Measurements from ENCODE around the gene ASB3. TPM values are rescaled to one million over a fixed set of nuclear protein-coding genes. Genes with fewer than 3 reads are reported as not detected.

ASB3 gene
- total RNA-seq, 4 donors from 2014 or later: 10.0 to 15.0 (median 13.2) TPM

- DNase-seq (ENCODE audit: extremely low spot score): no peak
- peaks cover 0 to 5% (median 1%) of the 10 kb centered on the region in 4 donors for H3K4me1 ChIP-seq
- H3K4me3 ChIP-seq: no peak overlapping the region
- no peak overlapping the region for H3K27ac ChIP-seq (replicated peaks in 1 of 4)
- H3K27me3 ChIP-seq: no peaks in the 10 kb centered on the region
- intact Hi-C loops (cut with DNase I): no loop called here
- no peaks in the 10 kb centered on the region for H3K9me3 ChIP-seq
- H3K36me3 ChIP-seq: peaks cover 0 to 37% (median 9%) of the 10 kb centered on the region in 4 donors
- no peak for TF ChIP-seq EP300 (IDR thresholded peaks at IDR 0.05)
- TF ChIP-seq, protein P1, sequence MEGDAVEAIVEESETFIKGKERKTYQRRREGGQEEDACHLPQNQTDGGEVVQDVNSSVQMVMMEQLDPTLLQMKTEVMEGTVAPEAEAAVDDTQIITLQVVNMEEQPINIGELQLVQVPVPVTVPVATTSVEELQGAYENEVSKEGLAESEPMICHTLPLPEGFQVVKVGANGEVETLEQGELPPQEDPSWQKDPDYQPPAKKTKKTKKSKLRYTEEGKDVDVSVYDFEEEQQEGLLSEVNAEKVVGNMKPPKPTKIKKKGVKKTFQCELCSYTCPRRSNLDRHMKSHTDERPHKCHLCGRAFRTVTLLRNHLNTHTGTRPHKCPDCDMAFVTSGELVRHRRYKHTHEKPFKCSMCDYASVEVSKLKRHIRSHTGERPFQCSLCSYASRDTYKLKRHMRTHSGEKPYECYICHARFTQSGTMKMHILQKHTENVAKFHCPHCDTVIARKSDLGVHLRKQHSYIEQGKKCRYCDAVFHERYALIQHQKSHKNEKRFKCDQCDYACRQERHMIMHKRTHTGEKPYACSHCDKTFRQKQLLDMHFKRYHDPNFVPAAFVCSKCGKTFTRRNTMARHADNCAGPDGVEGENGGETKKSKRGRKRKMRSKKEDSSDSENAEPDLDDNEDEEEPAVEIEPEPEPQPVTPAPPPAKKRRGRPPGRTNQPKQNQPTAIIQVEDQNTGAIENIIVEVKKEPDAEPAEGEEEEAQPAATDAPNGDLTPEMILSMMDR (IDR thresholded peaks at IDR 0.05): peak; percentile 9 to 50 (median 37)
These were observed 71.2 kb downstream of the ASB3 start for GRCh38 chr2:53715568-53715967.

- Histone ChIP-seq H3K4me3 (no peak overlapping the region), H3K36me3 (peaks cover 4 to 74% (median 41%) of the 10 kb centered on the region in 4 donors), H3K4me1 (no peaks in the 10 kb centered on the region), H3K27ac (replicated peaks in 1 of 4) (no peak overlapping the region), H3K27me3 (no peaks in the 10 kb centered on the region), H3K9me3 (no peaks in the 10 kb centered on the region)
- DNase-seq (ENCODE audit: extremely low spot score): no peak
- TF ChIP-seq EP300 (IDR thresholded peaks at IDR 0.05) (no peak), POLR2A (IDR thresholded peaks at IDR 0.05; ENCODE audit: low read depth) (no peak), POLR2AphosphoS5 (IDR thresholded peaks at IDR 0.05) (no peak)
- TF ChIP-seq, protein P1 (IDR thresholded peaks at IDR 0.05): no peak
- WGBS: 100% methylated on average over 7 of the region's 7 CpGs
- intact Hi-C loops (cut with DNase I): no loop called here
These were observed 75.4 kb downstream of the ASB3 start for GRCh38 chr2:53711271-53711780.

- DNase-seq (ENCODE audit: extremely low spot score): no peak
- no peak for TF ChIP-seq EP300 (IDR thresholded peaks at IDR 0.05)
- TF ChIP-seq, protein P1 (IDR thresholded peaks at IDR 0.05): no peak
- TF ChIP-seq POLR2AphosphoS5 (IDR thresholded peaks at IDR 0.05): no peak
- TF ChIP-seq POLR2A (IDR thresholded peaks at IDR 0.05; ENCODE audit: low read depth): no peak
- H3K4me3 ChIP-seq: no peak overlapping the region
- H3K9me3 ChIP-seq: no peaks in the 10 kb centered on the region
- H3K27me3 ChIP-seq: no peaks in the 10 kb centered on the region
- peaks cover 4 to 63% (median 38%) of the 10 kb centered on the region in 4 donors for H3K36me3 ChIP-seq
- intact Hi-C loops (cut with DNase I): no loop called here
- H3K27ac ChIP-seq (replicated peaks in 1 of 4): no peak overlapping the region
- no peaks in the 10 kb centered on the region for H3K4me1 ChIP-seq
These were observed 77.8 kb downstream of the ASB3 start for GRCh38 chr2:53708988-53709387.

DNA sequence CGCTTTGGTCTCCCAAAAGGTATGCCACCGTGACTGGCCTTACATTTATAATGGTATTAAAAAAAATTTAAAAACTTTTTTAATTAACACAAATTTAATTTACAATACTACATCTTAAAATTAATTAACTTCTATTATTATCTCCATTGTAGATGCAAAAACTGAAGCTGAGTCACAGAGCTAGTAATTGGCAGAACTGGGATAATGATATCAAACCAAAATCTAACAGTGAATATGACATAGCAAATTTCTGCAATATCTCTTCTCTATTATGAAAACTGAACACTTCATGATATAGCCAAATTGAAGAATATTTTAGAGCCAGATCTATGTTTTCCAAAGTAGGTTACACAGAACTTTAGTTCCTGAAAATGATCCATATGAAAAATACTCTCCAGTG, 85.5 kb downstream of the ASB3 start:
- Histone ChIP-seq H3K4me3 (no peak overlapping the region), H3K9me3 (no peaks in the 10 kb centered on the region), H3K4me1 (no peaks in the 10 kb centered on the region), H3K36me3 (peaks cover 5 to 17% (median 16%) of the 10 kb centered on the region in 4 donors), H3K27ac (replicated peaks in 1 of 4) (no peak overlapping the region), H3K27me3 (no peaks in the 10 kb centered on the region)
- no peak for DNase-seq (ENCODE audit: extremely low spot score)
- intact Hi-C loops (cut with DNase I): no loop called here
- 100% methylated on average over 2 of the region's 2 CpGs for WGBS
- TF ChIP-seq, protein P1 (IDR thresholded peaks at IDR 0.05): no peak
- TF ChIP-seq EP300 (IDR thresholded peaks at IDR 0.05) (no peak), POLR2A (IDR thresholded peaks at IDR 0.05; ENCODE audit: low read depth) (no peak), POLR2AphosphoS5 (IDR thresholded peaks at IDR 0.05) (no peak)

- Histone ChIP-seq H3K27me3 (no peaks in the 10 kb centered on the region), H3K9me3 (no peaks in the 10 kb centered on the region), H3K27ac (replicated peaks in 1 of 4) (no peak overlapping the region), H3K4me1 (no peaks in the 10 kb centered on the region), H3K36me3 (peaks cover 5 to 17% (median 16%) of the 10 kb centered on the region in 4 donors), H3K4me3 (no peak overlapping the region)
- intact Hi-C loops (cut with DNase I): no loop called here
- TF ChIP-seq EP300 (IDR thresholded peaks at IDR 0.05) (no peak), POLR2AphosphoS5 (IDR thresholded peaks at IDR 0.05) (no peak), POLR2A (IDR thresholded peaks at IDR 0.05; ENCODE audit: low read depth) (no peak)
- TF ChIP-seq, protein P1 (IDR thresholded peaks at IDR 0.05): no peak
- WGBS: 100% methylated on average over 1 of the region's 1 CpG
- no peak for DNase-seq (ENCODE audit: extremely low spot score)
These were observed 89.1 kb downstream of the ASB3 start for GRCh38 chr2:53697686-53698085.
